Liver (tissue), 3 donors: ENCODE results near the gene MYO1B.

Experiments used
- GABPA ChIP-seq, 2 donors: IDR thresholded peaks in 1 of 2; conservative IDR thresholded peaks in 1 of 2; 2 replicates each; pipeline ENCODE4 v1.6.1; 2016; ENCODE audit warnings: antibody characterized with exemption in 2 of 2, mild to moderate bottlenecking in 1 of 2, moderate library complexity in 1 of 2
- SP1 ChIP-seq: IDR thresholded peaks from 2 replicates; pipeline ENCODE4 v1.6.1; 2018; ENCODE audit warnings: antibody characterized with exemption, mild to moderate bottlenecking
- TF ChIP-seq, protein P1 (sequence below): IDR thresholded peaks from 2 replicates; pipeline ENCODE4 v1.6.1; 2016; ENCODE audit warnings: antibody characterized with exemption
- TF ChIP-seq, protein P2 (sequence below): IDR thresholded peaks from 2 replicates; pipeline ENCODE4 v1.6.1; 2016; ENCODE audit warnings: antibody characterized with exemption, mild to moderate bottlenecking
- TF ChIP-seq, protein P3 (sequence below): fragments of 150-350 bp; IDR thresholded peaks from 2 replicates; pipeline ENCODE4 v1.5.1; 2017; ENCODE audit warnings: improper control_type of control experiment, low read depth, low read length; ENCODE audit not compliant: missing input control
- donor health status: healthy.
- donor health status: healthy.

DNA sequence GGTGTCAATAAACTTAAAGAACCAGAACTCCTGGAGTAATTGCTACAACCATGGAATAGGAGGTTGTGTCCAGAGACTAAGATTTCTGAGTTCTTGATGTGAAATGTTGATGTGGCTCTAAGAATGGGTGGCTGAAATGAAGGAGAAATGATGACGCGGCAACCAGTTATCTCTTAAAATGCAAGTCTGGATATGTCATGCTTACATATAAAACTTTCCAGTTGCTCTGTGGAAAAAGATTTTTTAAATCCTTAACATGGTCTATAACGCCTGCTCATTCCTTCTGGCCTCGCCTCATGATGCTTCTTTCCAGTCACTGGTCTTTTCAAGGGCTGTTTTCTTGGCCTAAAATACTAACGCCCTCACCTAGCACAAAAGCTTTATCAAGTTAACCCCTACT, 23.5 kb upstream of the MYO1B start:
- TF ChIP-seq, protein P1, sequence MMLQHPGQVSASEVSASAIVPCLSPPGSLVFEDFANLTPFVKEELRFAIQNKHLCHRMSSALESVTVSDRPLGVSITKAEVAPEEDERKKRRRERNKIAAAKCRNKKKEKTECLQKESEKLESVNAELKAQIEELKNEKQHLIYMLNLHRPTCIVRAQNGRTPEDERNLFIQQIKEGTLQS: no peak
- TF ChIP-seq, protein P2, sequence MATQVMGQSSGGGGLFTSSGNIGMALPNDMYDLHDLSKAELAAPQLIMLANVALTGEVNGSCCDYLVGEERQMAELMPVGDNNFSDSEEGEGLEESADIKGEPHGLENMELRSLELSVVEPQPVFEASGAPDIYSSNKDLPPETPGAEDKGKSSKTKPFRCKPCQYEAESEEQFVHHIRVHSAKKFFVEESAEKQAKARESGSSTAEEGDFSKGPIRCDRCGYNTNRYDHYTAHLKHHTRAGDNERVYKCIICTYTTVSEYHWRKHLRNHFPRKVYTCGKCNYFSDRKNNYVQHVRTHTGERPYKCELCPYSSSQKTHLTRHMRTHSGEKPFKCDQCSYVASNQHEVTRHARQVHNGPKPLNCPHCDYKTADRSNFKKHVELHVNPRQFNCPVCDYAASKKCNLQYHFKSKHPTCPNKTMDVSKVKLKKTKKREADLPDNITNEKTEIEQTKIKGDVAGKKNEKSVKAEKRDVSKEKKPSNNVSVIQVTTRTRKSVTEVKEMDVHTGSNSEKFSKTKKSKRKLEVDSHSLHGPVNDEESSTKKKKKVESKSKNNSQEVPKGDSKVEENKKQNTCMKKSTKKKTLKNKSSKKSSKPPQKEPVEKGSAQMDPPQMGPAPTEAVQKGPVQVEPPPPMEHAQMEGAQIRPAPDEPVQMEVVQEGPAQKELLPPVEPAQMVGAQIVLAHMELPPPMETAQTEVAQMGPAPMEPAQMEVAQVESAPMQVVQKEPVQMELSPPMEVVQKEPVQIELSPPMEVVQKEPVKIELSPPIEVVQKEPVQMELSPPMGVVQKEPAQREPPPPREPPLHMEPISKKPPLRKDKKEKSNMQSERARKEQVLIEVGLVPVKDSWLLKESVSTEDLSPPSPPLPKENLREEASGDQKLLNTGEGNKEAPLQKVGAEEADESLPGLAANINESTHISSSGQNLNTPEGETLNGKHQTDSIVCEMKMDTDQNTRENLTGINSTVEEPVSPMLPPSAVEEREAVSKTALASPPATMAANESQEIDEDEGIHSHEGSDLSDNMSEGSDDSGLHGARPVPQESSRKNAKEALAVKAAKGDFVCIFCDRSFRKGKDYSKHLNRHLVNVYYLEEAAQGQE: no peak
- TF ChIP-seq SP1 (no peak), GABPA (IDR thresholded peaks at IDR 0.05 in 1 of 2, conservative IDR thresholded peaks at IDR 0.05 in 1 of 2) (no peak)
- TF ChIP-seq, protein P3, sequence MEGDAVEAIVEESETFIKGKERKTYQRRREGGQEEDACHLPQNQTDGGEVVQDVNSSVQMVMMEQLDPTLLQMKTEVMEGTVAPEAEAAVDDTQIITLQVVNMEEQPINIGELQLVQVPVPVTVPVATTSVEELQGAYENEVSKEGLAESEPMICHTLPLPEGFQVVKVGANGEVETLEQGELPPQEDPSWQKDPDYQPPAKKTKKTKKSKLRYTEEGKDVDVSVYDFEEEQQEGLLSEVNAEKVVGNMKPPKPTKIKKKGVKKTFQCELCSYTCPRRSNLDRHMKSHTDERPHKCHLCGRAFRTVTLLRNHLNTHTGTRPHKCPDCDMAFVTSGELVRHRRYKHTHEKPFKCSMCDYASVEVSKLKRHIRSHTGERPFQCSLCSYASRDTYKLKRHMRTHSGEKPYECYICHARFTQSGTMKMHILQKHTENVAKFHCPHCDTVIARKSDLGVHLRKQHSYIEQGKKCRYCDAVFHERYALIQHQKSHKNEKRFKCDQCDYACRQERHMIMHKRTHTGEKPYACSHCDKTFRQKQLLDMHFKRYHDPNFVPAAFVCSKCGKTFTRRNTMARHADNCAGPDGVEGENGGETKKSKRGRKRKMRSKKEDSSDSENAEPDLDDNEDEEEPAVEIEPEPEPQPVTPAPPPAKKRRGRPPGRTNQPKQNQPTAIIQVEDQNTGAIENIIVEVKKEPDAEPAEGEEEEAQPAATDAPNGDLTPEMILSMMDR: no peak
